Activated B cell treated with CpG ODN at 0.5 μM for 24 hours (primary cell): Measurements from ENCODE around the gene HPDL. TPM values are rescaled to one million over a fixed set of nuclear protein-coding genes. Genes with fewer than 3 reads are reported as not detected.

Experiments used
- ATAC-seq: fragments of 200-7000 bp; cut with Tn5 transposase; one replicate; pipeline ENCODE4 v1.10.0; 2021; ENCODE audit warnings: low read depth, mild to moderate bottlenecking, moderate library complexity
- CTCF ChIA-PET: fragments of 350-600 bp; sonication (Branson Sonifier 250); formaldehyde crosslinking; loops from one replicate; lab custom pipeline; 2021; ENCODE audit warnings: antibody characterized with exemption; lab: Charles Lee
- POLR2A ChIA-PET: fragments of 350-600 bp; sonication (Branson Sonifier 250); formaldehyde crosslinking; loops from one replicate; lab custom pipeline; 2021; ENCODE audit warnings: antibody characterized with exemption; lab: Charles Lee
- DNase-seq: peaks from one replicate; pipeline ENCODE4 v3.0.0; 2022
- H3K27ac Mint-ChIP-seq: one replicate; pipeline ENCODE4 v1.8.0; 2020; ENCODE audit warnings: mixed read lengths
- H3K27me3 Mint-ChIP-seq: one replicate; pipeline ENCODE4 v1.8.0; 2021; ENCODE audit warnings: mixed read lengths
- H3K36me3 Mint-ChIP-seq: one replicate; pipeline ENCODE4 v1.8.0; 2021; ENCODE audit warnings: low read depth, mixed read lengths
- H3K4me1 Mint-ChIP-seq: one replicate; pipeline ENCODE4 v1.8.0; 2021; ENCODE audit warnings: mixed read lengths
- H3K4me3 Mint-ChIP-seq: one replicate; pipeline ENCODE4 v1.8.0; 2020; ENCODE audit warnings: mild to moderate bottlenecking, mixed read lengths
- H3K9me3 Mint-ChIP-seq: one replicate; pipeline ENCODE4 v1.8.0; 2020; ENCODE audit warnings: mixed read lengths
- CTCF ChIP-seq: fragments of 200-600 bp; IDR thresholded peaks from one replicate; pipeline ENCODE4 v1.8.0; 2022; ENCODE audit warnings: antibody characterized with exemption, mild to moderate bottlenecking
- intact Hi-C: fragments of 100-400 bp; cut with micrococcal nuclease; formaldehyde crosslinking; loops from one replicate; pipeline ENCODE4 v1.15.1; 2024
- total RNA-seq: library from RNA; stranded (reverse); gene quantifications from 2 replicates; pipeline ENCODE4 v1.2.3, GENCODE V29; 2022

The HPDL gene
- total RNA-seq, 1 donor from 2014 or later, result 4.3 TPM

- Mint-ChIP-seq H3K27ac (no peak overlapping the region), H3K36me3 (peaks cover 10% of the 10 kb centered on the region), H3K4me3 (no peak overlapping the region), H3K9me3 (no peaks in the 10 kb centered on the region), H3K4me1 (peaks cover 22% of the 10 kb centered on the region), H3K27me3 (no peaks in the 10 kb centered on the region)
- intact Hi-C loops, result no loop called here
- ChIA-PET POLR2A (interaction anchor here (1.2 kb wide), 1 partner anchor 35 kb away, joined by 3 read pairs; no protein-coding TSS in a partner anchor), CTCF (no interaction called here)
- TF ChIP-seq CTCF, result no peak
- no peak for DNase-seq
- no peak for ATAC-seq
Measured at GRCh38 chr1:45378184-45378583, 51.5 kb downstream of the HPDL start.

Other genes starting within 250 kb of the HPDL start
- gene ZSWIM5, start 120.3 kb upstream of the HPDL start, total RNA-seq, result 1.6 and 2.3 TPM in 2 replicates
- 24.6 and 25.3 TPM in 2 replicates for gene TOE1, start 13.3 kb downstream of the HPDL start, total RNA-seq
- 61.0 and 63.0 TPM in 2 replicates for gene MUTYH, start 13.5 kb downstream of the HPDL start, total RNA-seq
- 11.7 and 12.2 TPM in 2 replicates for gene TESK2, start 164.3 kb downstream of the HPDL start, total RNA-seq
- 1.1 TPM in 2 replicates for gene CCDC163, start 173.2 kb downstream of the HPDL start, total RNA-seq
- gene MMACHC, start 173.4 kb downstream of the HPDL start, total RNA-seq, result 3.6 and 5.1 TPM in 2 replicates
- gene PRDX1, start 195.0 kb downstream of the HPDL start, total RNA-seq, result 351 and 413 TPM in 2 replicates
- gene AKR1A1, start 223.9 kb downstream of the HPDL start, total RNA-seq, result 215 and 218 TPM in 2 replicates